Inferior parietal cortex (tissue), 1 donor: ENCODE measurements around the gene AQP4.
A peak's percentile ranks its signal among the peaks of the same experiment; 100 is the strongest.

Source experiments
- DNase-seq: peaks from one replicate; pipeline ENCODE4 v3.0.0-alpha.2; 2016; ENCODE audit errors: extremely low spot score

Gene AQP4

GRCh38 chr18:26865557-26865956, at the start of gene AQP4:
TSS of gene AQP4 (minus strand) at chr18:26865707. CDS start at chr18:26865689, 18 bp downstream.
- no peak for DNase-seq

- DNase-seq: no peak
Observed at GRCh38 chr18:26911840-26912239, 46.3 kb upstream of the AQP4 start.

GRCh38 chr18:26909599-26910290, 44.2 kb upstream of the AQP4 start:
- DNase-seq: peak; percentile 73

- no peak for DNase-seq
Observed at GRCh38 chr18:26908906-26909305, 43.4 kb upstream of the AQP4 start.

- DNase-seq: no peak
Observed at GRCh38 chr18:26902291-26902690, 36.8 kb upstream of the AQP4 start.

- no peak for DNase-seq
Observed at GRCh38 chr18:26901020-26901419, 35.5 kb upstream of the AQP4 start.

- no peak for DNase-seq
Observed at GRCh38 chr18:26894426-26894825, 28.9 kb upstream of the AQP4 start.

GRCh38 chr18:26893996-26894395, 28.5 kb upstream of the AQP4 start:
- no peak for DNase-seq

- no peak for DNase-seq
Observed at GRCh38 chr18:26888259-26888658, 22.8 kb upstream of the AQP4 start.

- no peak for DNase-seq
Observed at GRCh38 chr18:26875040-26875654, 9.6 kb upstream of the AQP4 start.

GRCh38 chr18:26874283-26874682, 8.8 kb upstream of the AQP4 start:
- DNase-seq: no peak

- DNase-seq: no peak
Observed at GRCh38 chr18:26869640-26870039, 4.1 kb upstream of the AQP4 start.

- no peak for DNase-seq
Observed at GRCh38 chr18:26868968-26869586, 3.6 kb upstream of the AQP4 start.

GRCh38 chr18:26867471-26867870, 2.0 kb upstream of the AQP4 start:
- DNase-seq: no peak

- DNase-seq: no peak
Observed at GRCh38 chr18:26864658-26865057, 849 bp downstream of the AQP4 start.

- DNase-seq: no peak
Observed at GRCh38 chr18:26863921-26864497, 1.5 kb downstream of the AQP4 start.

GRCh38 chr18:26863122-26863879, 2.2 kb downstream of the AQP4 start:
- no peak for DNase-seq

- no peak for DNase-seq
Observed at GRCh38 chr18:26862084-26862483, 3.4 kb downstream of the AQP4 start.

GRCh38 chr18:26854292-26854881, 11.1 kb downstream of the AQP4 start:
- no peak for DNase-seq

- DNase-seq: no peak
Observed at GRCh38 chr18:26853401-26853800, 12.1 kb downstream of the AQP4 start.

GRCh38 chr18:26843760-26844159, 21.7 kb downstream of the AQP4 start:
- no peak for DNase-seq

GRCh38 chr18:26840965-26841364, 24.5 kb downstream of the AQP4 start:
- DNase-seq: no peak
